CD14-positive monocyte (primary cell): Measurements from ENCODE around the gene THBS1. TPM values are rescaled to one million over a fixed set of nuclear protein-coding genes. Genes with fewer than 3 reads are reported as not detected.

ENCODE experiments used
- DNase-seq, 3 donors: peaks; one replicate each; pipeline ENCODE4 v3.0.0-alpha.2; 2011 to 2022
- H2AFZ ChIP-seq: 2 replicates; pipeline ENCODE4 v1.6.0; 2012; ENCODE audit warnings: mild to moderate bottlenecking, low read depth, low read length, inconsistent platforms; ENCODE audit not compliant: insufficient read depth, poor library complexity, severe bottlenecking
- H3K27ac ChIP-seq, 2 donors: 1 replicate in 1 of 2; 2 replicates in 1 of 2; pipeline ENCODE4 v1.5.1; 2012 to 2013; ENCODE audit warnings: low read length in 2 of 2, control low read depth in 1 of 2, inconsistent platforms in 1 of 2, low read depth in 1 of 2, mild to moderate bottlenecking in 1 of 2
- H3K27me3 ChIP-seq, 2 donors: one replicate each; pipeline versions ENCODE4 v1.6.0 to v1.6.1; 2011 to 2013; ENCODE audit warnings: low read length in 2 of 2; ENCODE audit not compliant: control insufficient read depth in 2 of 2, insufficient read depth in 2 of 2
- H3K36me3 ChIP-seq, 2 donors: replicated peaks in 1 of 2; 1 replicate in 1 of 2; 2 replicates in 1 of 2; pipeline versions ENCODE4 v1.5.1 to v1.6.1; 2012 to 2013; ENCODE audit warnings: low read length in 2 of 2, control low read depth in 1 of 2, inconsistent platforms in 1 of 2, mild to moderate bottlenecking in 1 of 2; ENCODE audit not compliant: insufficient read depth in 2 of 2, control insufficient read depth in 1 of 2
- H3K4me1 ChIP-seq, 2 donors: 1 replicate in 1 of 2; 2 replicates in 1 of 2; pipeline versions ENCODE4 v1.5.1 to v1.6.1; 2012 to 2013; ENCODE audit warnings: low read length in 2 of 2, control low read depth in 1 of 2, inconsistent platforms in 1 of 2, mild to moderate bottlenecking in 1 of 2, moderate library complexity in 1 of 2; ENCODE audit not compliant: insufficient read depth in 2 of 2, control insufficient read depth in 1 of 2
- H3K4me2 ChIP-seq: replicated peaks from 2 replicates; pipeline ENCODE3; 2012; ENCODE audit warnings: low read length, moderate library complexity, mild to moderate bottlenecking; ENCODE audit not compliant: poor library complexity, severe bottlenecking; ENCODE audit errors: extremely low read depth
- H3K4me3 ChIP-seq, 3 experiments: fragments of 200-600 bp in 1 of 3; sonication (generic) in 1 of 3; replicated peaks in 1 of 3; 1 replicate in 2 of 3; 2 replicates in 1 of 3; pipeline ENCODE4 v1.5.1; 2011 to 2013; ENCODE audit warnings: low read length in 3 of 3, mild to moderate bottlenecking in 3 of 3, control low read depth in 2 of 3, low read depth in 2 of 3, inconsistent platforms in 1 of 3, moderate library complexity in 1 of 3
- H3K79me2 ChIP-seq: 2 replicates; pipeline ENCODE4 v1.6.0; 2012; ENCODE audit warnings: mild to moderate bottlenecking, control low read depth, inconsistent platforms, low read length, moderate library complexity; ENCODE audit not compliant: insufficient read depth
- H3K9ac ChIP-seq: 2 replicates; pipeline ENCODE4 v1.6.0; 2017; ENCODE audit warnings: low read length, mild to moderate bottlenecking; ENCODE audit not compliant: insufficient read depth, poor library complexity, severe bottlenecking
- H3K9me3 ChIP-seq, 2 donors: replicated peaks in 1 of 2; 1 replicate in 1 of 2; 2 replicates in 1 of 2; pipeline versions ENCODE4 v1.5.1 to v1.6.1; 2012 to 2013; ENCODE audit warnings: low read length in 2 of 2, control low read depth in 1 of 2; ENCODE audit not compliant: control insufficient read depth in 1 of 2, insufficient read depth in 1 of 2
- H4K20me1 ChIP-seq: 2 replicates; pipeline ENCODE4 v1.6.0; 2012; ENCODE audit warnings: mild to moderate bottlenecking, low read length, control low read depth, moderate library complexity; ENCODE audit not compliant: insufficient read depth
- H3K27ac Mint-ChIP-seq, 7 donors: one replicate each; pipeline ENCODE4 v1.8.0; 2020; ENCODE audit warnings: mild to moderate bottlenecking in 7 of 7, mixed read lengths in 7 of 7, moderate library complexity in 6 of 7, inconsistent platforms in 2 of 7
- H3K27me3 Mint-ChIP-seq, 3 donors: one replicate each; pipeline ENCODE4 v1.8.0; 2021 to 2022; ENCODE audit warnings: low read depth in 3 of 3, mild to moderate bottlenecking in 3 of 3, mixed read lengths in 3 of 3, moderate library complexity in 3 of 3, inconsistent platforms in 1 of 3
- H3K36me3 Mint-ChIP-seq, 2 donors: one replicate each; pipeline ENCODE4 v1.8.0; 2020; ENCODE audit warnings: mixed read lengths in 2 of 2, inconsistent platforms in 1 of 2, mild to moderate bottlenecking in 1 of 2
- H3K4me1 Mint-ChIP-seq: one replicate; pipeline ENCODE4 v1.8.0; 2020; ENCODE audit warnings: mild to moderate bottlenecking, mixed read lengths
- H3K4me3 Mint-ChIP-seq, 2 donors: one replicate each; pipeline ENCODE4 v1.8.0; 2020; ENCODE audit warnings: mild to moderate bottlenecking in 2 of 2, mixed read lengths in 2 of 2, moderate library complexity in 1 of 2
- H3K9me3 Mint-ChIP-seq, 7 donors: one replicate each; pipeline ENCODE4 v1.8.0; 2020 to 2022; ENCODE audit warnings: mixed read lengths in 7 of 7, mild to moderate bottlenecking in 6 of 7, moderate library complexity in 6 of 7, inconsistent platforms in 2 of 7
- WGBS: methylation state at CpG from one replicate; pipeline ENCODE4 v1.1.5; 2013; ENCODE audit warnings: missing lambda C conversion rate; ENCODE audit not compliant: insufficient coverage; 5-methylcytosine and 5-hydroxymethylcytosine counted together
- intact Hi-C, 2 donors: fragments of 100-400 bp; cut with micrococcal nuclease; formaldehyde crosslinking; loops; one replicate each; pipeline versions ENCODE4 v1.15.0 to v1.15.1; 2023
- polyA plus RNA-seq, 3 donors: library from polyadenylated mRNA; depleted of rRNA in 1 of 3; unstranded in 2 of 3; stranded (reverse) in 1 of 3; fragments of 300-500 nt in 2 of 3; fragments of >200 nt in 1 of 3; fragmentation: Illumina TruSeq in 2 of 3; gene quantifications; 1 replicate in 2 of 3; 2 replicates in 1 of 3; pipeline ENCODE4 v1.2.3, GENCODE V29; 2012 to 2021
- TF ChIP-seq, protein P1 (sequence below): fragments of 200-600 bp; IDR thresholded peaks from one replicate; pipeline ENCODE4 v1.8.0; 2022; ENCODE audit warnings: antibody characterized with exemption, mild to moderate bottlenecking

THBS1 gene
- polyA plus RNA-seq, 3 donors = 0.52 to 151 (median 55.4) TPM

DNA sequence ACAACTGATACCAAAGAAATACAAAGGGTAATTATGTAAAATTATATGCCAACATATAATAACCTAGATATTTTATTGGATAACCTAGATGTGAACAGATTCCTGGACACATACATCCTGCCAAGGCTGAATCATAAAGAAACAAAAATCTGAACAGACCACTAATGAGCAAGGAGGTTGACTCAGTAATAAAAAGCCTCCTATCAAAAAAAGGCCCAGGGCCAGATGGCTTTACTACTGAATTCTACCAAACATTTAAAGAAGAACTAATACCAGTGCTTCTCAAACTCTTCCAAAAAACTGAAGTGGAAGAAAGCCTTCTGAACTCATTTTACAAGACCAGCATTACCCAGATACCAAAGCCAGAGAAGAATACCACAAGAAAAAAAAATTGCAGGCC, 32.4 kb downstream of the THBS1 start:
- intact Hi-C loops = no loop called here
- Mint-ChIP-seq H3K27ac (no peak overlapping the region), H3K9me3 (peaks cover 16 to 41% (median 25%) of the 10 kb centered on the region in 7 donors)

DNA sequence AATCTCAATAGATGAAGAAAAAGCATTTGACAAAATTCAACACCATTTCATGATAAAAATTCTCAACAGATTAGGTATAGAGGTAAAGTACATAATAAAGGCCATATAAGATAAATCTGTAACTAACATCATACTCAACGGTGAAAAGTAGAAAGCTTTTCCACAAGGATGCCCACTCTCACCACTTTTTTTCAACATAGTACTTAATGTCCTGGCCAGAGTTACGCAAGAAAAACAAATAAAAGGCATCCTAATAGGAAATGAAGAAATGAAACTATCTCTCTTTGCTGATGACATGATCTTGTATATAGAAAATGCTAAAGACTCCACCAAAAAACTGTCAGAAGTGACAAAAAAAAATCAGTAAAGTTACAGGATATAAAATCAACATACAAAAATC, 33.0 kb downstream of the THBS1 start:
- Mint-ChIP-seq H3K36me3 (no peaks in the 10 kb centered on the region), H3K27ac (no peak overlapping the region), H3K4me3 (no peak overlapping the region), H3K4me1 (peaks cover 6% of the 10 kb centered on the region), H3K27me3 (peaks cover 0 to 2% (median 0%) of the 10 kb centered on the region in 3 donors), H3K9me3 (peaks cover 16 to 37% (median 22%) of the 10 kb centered on the region in 7 donors)
- H3K4me3 ChIP-seq = no peak overlapping the region
- intact Hi-C loops = no loop called here
- no peaks in the 10 kb centered on the region for H3K36me3 ChIP-seq
- H3K27me3 ChIP-seq = no peaks in the 10 kb centered on the region
- no CpG with 5 or more reads among the region's 2 CpGs for WGBS
- H3K27ac ChIP-seq = no peak overlapping the region
- H4K20me1 ChIP-seq = no peaks in the 10 kb centered on the region
- H3K79me2 ChIP-seq = no peaks in the 10 kb centered on the region
- TF ChIP-seq, protein P1, sequence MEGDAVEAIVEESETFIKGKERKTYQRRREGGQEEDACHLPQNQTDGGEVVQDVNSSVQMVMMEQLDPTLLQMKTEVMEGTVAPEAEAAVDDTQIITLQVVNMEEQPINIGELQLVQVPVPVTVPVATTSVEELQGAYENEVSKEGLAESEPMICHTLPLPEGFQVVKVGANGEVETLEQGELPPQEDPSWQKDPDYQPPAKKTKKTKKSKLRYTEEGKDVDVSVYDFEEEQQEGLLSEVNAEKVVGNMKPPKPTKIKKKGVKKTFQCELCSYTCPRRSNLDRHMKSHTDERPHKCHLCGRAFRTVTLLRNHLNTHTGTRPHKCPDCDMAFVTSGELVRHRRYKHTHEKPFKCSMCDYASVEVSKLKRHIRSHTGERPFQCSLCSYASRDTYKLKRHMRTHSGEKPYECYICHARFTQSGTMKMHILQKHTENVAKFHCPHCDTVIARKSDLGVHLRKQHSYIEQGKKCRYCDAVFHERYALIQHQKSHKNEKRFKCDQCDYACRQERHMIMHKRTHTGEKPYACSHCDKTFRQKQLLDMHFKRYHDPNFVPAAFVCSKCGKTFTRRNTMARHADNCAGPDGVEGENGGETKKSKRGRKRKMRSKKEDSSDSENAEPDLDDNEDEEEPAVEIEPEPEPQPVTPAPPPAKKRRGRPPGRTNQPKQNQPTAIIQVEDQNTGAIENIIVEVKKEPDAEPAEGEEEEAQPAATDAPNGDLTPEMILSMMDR = no peak
- DNase-seq = no peak
- H3K4me1 ChIP-seq = no peaks in the 10 kb centered on the region
- no peak overlapping the region for H3K4me2 ChIP-seq
- peaks cover 15 to 16% of the 10 kb centered on the region in 2 donors for H3K9me3 ChIP-seq
- H2AFZ ChIP-seq = no peak overlapping the region
- no peak overlapping the region for H3K9ac ChIP-seq

More for the DNA sequence above, 32.4 kb downstream of the THBS1 start:
- no peak overlapping the region for H3K4me3 Mint-ChIP-seq
- H3K4me1 ChIP-seq = no peaks in the 10 kb centered on the region
- no peaks in the 10 kb centered on the region for H3K36me3 Mint-ChIP-seq
- no peak overlapping the region for H2AFZ ChIP-seq
- H4K20me1 ChIP-seq = no peaks in the 10 kb centered on the region
- peaks cover 15 to 18% of the 10 kb centered on the region in 2 donors for H3K9me3 ChIP-seq
- H3K9ac ChIP-seq = no peak overlapping the region
- H3K36me3 ChIP-seq = no peaks in the 10 kb centered on the region
- no peaks in the 10 kb centered on the region for H3K27me3 ChIP-seq
- no peaks in the 10 kb centered on the region for H3K79me2 ChIP-seq
- TF ChIP-seq, protein P1 = no peak
- peaks cover 6% of the 10 kb centered on the region for H3K4me1 Mint-ChIP-seq
- H3K27ac ChIP-seq = no peak overlapping the region
- no peak overlapping the region for H3K4me3 ChIP-seq
- no peak overlapping the region for H3K4me2 ChIP-seq
- H3K27me3 Mint-ChIP-seq = no peaks in the 10 kb centered on the region
- no peak for DNase-seq
